Activated T-helper 9 cell treated with anti-CD3 and anti-CD28 coated beads, Interleukin-2, amount 50 U/mL, for 16 hours (primary cell): ENCODE results near the gene STN1.
A peak's percentile ranks its signal among the peaks of the same experiment; 100 is the strongest.

Experiments used
- DNase-seq: peaks from one replicate; pipeline ENCODE4 v3.0.0-alpha.2; 2020; ENCODE audit warnings: low read depth

Gene STN1

GRCh38 chr10:103918053-103918846 is at the start of gene STN1:
TSS of gene STN1 (minus strand) at chr10:103918184. CDS start at chr10:103917594, 590 bp downstream.
- peak; percentile 94 for DNase-seq

GRCh38 chr10:103967448-103968071 is 49.6 kb upstream of the STN1 start:
- no peak for DNase-seq

- DNase-seq = peak; percentile 79
Observed at GRCh38 chr10:103966671-103967447, 48.9 kb upstream of the STN1 start, which contains the start of gene SLK. TSS of gene SLK (plus strand) at chr10:103967140. CDS start at chr10:103967746, 606 bp downstream.

- no peak for DNase-seq
Observed at GRCh38 chr10:103960103-103960502, 42.1 kb upstream of the STN1 start.

- no peak for DNase-seq
Observed at GRCh38 chr10:103958996-103959395, 41.0 kb upstream of the STN1 start.

- DNase-seq = no peak
Observed at GRCh38 chr10:103954543-103954942, 36.6 kb upstream of the STN1 start.

GRCh38 chr10:103951942-103952341 is 34.0 kb upstream of the STN1 start:
- DNase-seq = no peak

GRCh38 chr10:103951183-103951582 is 33.2 kb upstream of the STN1 start:
- DNase-seq = no peak

- no peak for DNase-seq
Observed at GRCh38 chr10:103949728-103950127, 31.7 kb upstream of the STN1 start.

GRCh38 chr10:103947799-103948516 is 30.0 kb upstream of the STN1 start:
- no peak for DNase-seq

GRCh38 chr10:103942866-103943265 is 24.9 kb upstream of the STN1 start:
- DNase-seq = no peak

GRCh38 chr10:103941801-103942200 is 23.8 kb upstream of the STN1 start:
- DNase-seq = no peak

- no peak for DNase-seq
Observed at GRCh38 chr10:103939522-103939921, 21.5 kb upstream of the STN1 start.

GRCh38 chr10:103936022-103936421 is 18.0 kb upstream of the STN1 start:
- no peak for DNase-seq

- no peak for DNase-seq
Observed at GRCh38 chr10:103934308-103934707, 16.3 kb upstream of the STN1 start.

GRCh38 chr10:103933557-103934121 is 15.7 kb upstream of the STN1 start:
- DNase-seq = no peak

GRCh38 chr10:103932971-103933370 is 15.0 kb upstream of the STN1 start:
- no peak for DNase-seq

- DNase-seq = no peak
Observed at GRCh38 chr10:103932271-103932670, 14.3 kb upstream of the STN1 start.

GRCh38 chr10:103931603-103932002 is 13.6 kb upstream of the STN1 start:
- no peak for DNase-seq

GRCh38 chr10:103930881-103931280 is 12.9 kb upstream of the STN1 start:
- DNase-seq = no peak

GRCh38 chr10:103930449-103930848 is 12.5 kb upstream of the STN1 start:
- no peak for DNase-seq
